B cell (primary cell): ENCODE measurements around the gene PRDM2. TPM values are rescaled to one million over a fixed set of nuclear protein-coding genes. Genes with fewer than 3 reads are reported as not detected.
A peak's percentile ranks its signal among the peaks of the same experiment; 100 is the strongest.

ENCODE experiments used
- ATAC-seq: fragments of 200-7000 bp; cut with Tn5 transposase; one replicate; pipeline ENCODE4 v1.10.0; 2021; ENCODE audit warnings: low read depth, mild to moderate bottlenecking, moderate number of reproducible peaks, moderate library complexity
- CTCF ChIA-PET: fragments of 350-600 bp; sonication (Branson Sonifier 250); formaldehyde crosslinking; loops from one replicate; lab custom pipeline; 2021; ENCODE audit warnings: antibody characterized with exemption, inconsistent platforms; lab: Charles Lee
- POLR2A ChIA-PET: fragments of 350-600 bp; sonication (Branson Sonifier 250); formaldehyde crosslinking; loops from one replicate; lab custom pipeline; 2021; ENCODE audit warnings: antibody characterized with exemption; lab: Charles Lee
- DNase-seq: peaks from one replicate; pipeline ENCODE4 v3.0.0; 2013
- H2AFZ ChIP-seq: 2 replicates; pipeline ENCODE4 v1.6.1; 2012; ENCODE audit warnings: mild to moderate bottlenecking, low read depth, low read length; ENCODE audit not compliant: insufficient read depth, poor library complexity, severe bottlenecking
- H3K27ac ChIP-seq, 2 donors: 1 replicate in 1 of 2; 2 replicates in 1 of 2; pipeline ENCODE4 v1.5.1; 2012 to 2013; ENCODE audit warnings: low read length in 2 of 2, mild to moderate bottlenecking in 2 of 2, moderate library complexity in 1 of 2
- H3K27me3 ChIP-seq, 4 experiments: fragments of 200-600 bp in 1 of 4; sonication (generic) in 1 of 4; replicated peaks in 1 of 4; 1 replicate in 2 of 4; 2 replicates in 2 of 4; pipeline versions ENCODE4 v1.6.1 to v1.7.0; 2013 to 2016; ENCODE audit warnings: low read length in 3 of 4, mild to moderate bottlenecking in 2 of 4, mixed read lengths in 1 of 4, moderate library complexity in 1 of 4; ENCODE audit not compliant: insufficient read depth in 4 of 4, control insufficient read depth in 3 of 4; ENCODE audit errors: control extremely low read depth in 1 of 4
- H3K36me3 ChIP-seq, 2 experiments: replicated peaks in 1 of 2; 1 replicate in 1 of 2; 2 replicates in 1 of 2; pipeline versions ENCODE4 v1.6.1 to v1.7.1; 2013; ENCODE audit warnings: low read length in 1 of 2; ENCODE audit not compliant: insufficient read depth in 2 of 2, control insufficient read depth in 1 of 2; ENCODE audit errors: control extremely low read depth in 1 of 2, extremely low read depth in 1 of 2
- H3K4me1 ChIP-seq, 2 donors: fragments of 200-600 bp in 1 of 2; sonication (generic) in 1 of 2; 1 replicate in 1 of 2; 2 replicates in 1 of 2; pipeline versions ENCODE4 v1.5.1 to v1.6.1; 2013 to 2017; ENCODE audit warnings: low read length in 2 of 2; ENCODE audit not compliant: control insufficient read depth in 2 of 2, insufficient read depth in 2 of 2
- H3K4me2 ChIP-seq: replicated peaks from 2 replicates; pipeline ENCODE3; 2012; ENCODE audit warnings: mild to moderate bottlenecking, low read depth, low read length; ENCODE audit not compliant: poor library complexity, severe bottlenecking
- H3K4me3 ChIP-seq, 5 experiments: fragments of 200-600 bp in 1 of 5; sonication (generic) in 1 of 5; 1 replicate in 3 of 5; 2 replicates in 2 of 5; pipeline versions ENCODE4 v1.5.1 to v1.7.0; 2011 to 2016; ENCODE audit warnings: low read length in 4 of 5, mild to moderate bottlenecking in 4 of 5, low read depth in 2 of 5, control low read depth in 1 of 5, moderate library complexity in 1 of 5; ENCODE audit not compliant: insufficient read depth in 1 of 5; ENCODE audit errors: control extremely low read depth in 1 of 5, extremely low read depth in 1 of 5
- H3K79me2 ChIP-seq: fragments of 200-600 bp; sonication (generic); one replicate; pipeline ENCODE4 v1.6.0; 2016; ENCODE audit warnings: low read length; ENCODE audit not compliant: control insufficient read depth, insufficient read depth
- H3K9ac ChIP-seq: fragments of 200-600 bp; sonication (generic); 2 replicates; pipeline ENCODE4 v1.6.1; 2017; ENCODE audit warnings: mild to moderate bottlenecking, low read length, moderate library complexity
- H3K9me3 ChIP-seq, 3 donors: one replicate each; pipeline versions ENCODE4 v1.6.1 to v1.7.1; 2013; ENCODE audit warnings: low read length in 2 of 3; ENCODE audit not compliant: control insufficient read depth in 2 of 3, insufficient read depth in 1 of 3; ENCODE audit errors: control extremely low read depth in 1 of 3
- H4K20me1 ChIP-seq: 2 replicates; pipeline ENCODE4 v1.6.0; 2012; ENCODE audit warnings: mild to moderate bottlenecking, low read length; ENCODE audit not compliant: insufficient read depth, control insufficient read depth, poor library complexity, severe bottlenecking
- H3K27ac Mint-ChIP-seq: one replicate; pipeline ENCODE4 v1.8.0; 2021; ENCODE audit warnings: mixed read lengths
- H3K27me3 Mint-ChIP-seq: one replicate; pipeline ENCODE4 v1.8.0; 2021; ENCODE audit warnings: mixed read lengths
- H3K4me1 Mint-ChIP-seq: one replicate; pipeline ENCODE4 v1.8.0; 2021; ENCODE audit warnings: mixed read lengths
- H3K4me3 Mint-ChIP-seq: one replicate; pipeline ENCODE4 v1.8.0; 2021; ENCODE audit warnings: mixed read lengths
- H3K9me3 Mint-ChIP-seq: one replicate; pipeline ENCODE4 v1.8.0; 2022; ENCODE audit warnings: mixed read lengths; ENCODE audit not compliant: insufficient read depth
- CTCF ChIP-seq: fragments of 200-600 bp; IDR thresholded peaks from one replicate; pipeline ENCODE4 v1.8.0; 2022; ENCODE audit warnings: antibody characterized with exemption, mild to moderate bottlenecking
- EZH2 ChIP-seq: IDR thresholded peaks from 2 replicates; pipeline ENCODE4 v1.6.1; 2012; ENCODE audit warnings: borderline replicate concordance, low read depth, mild to moderate bottlenecking, moderate library complexity, low read length; ENCODE audit not compliant: insufficient read depth, poor library complexity, severe bottlenecking
- WGBS: methylation state at CpG from one replicate; pipeline ENCODE4 v1.1.5; 2013; ENCODE audit warnings: missing lambda C conversion rate; ENCODE audit not compliant: insufficient coverage; 5-methylcytosine and 5-hydroxymethylcytosine counted together
- intact Hi-C: fragments of 100-400 bp; cut with micrococcal nuclease; formaldehyde crosslinking; loops from one replicate; pipeline ENCODE4 v1.10.0; 2022
- polyA plus RNA-seq: library from polyadenylated mRNA; depleted of rRNA; stranded (reverse); fragments of >200 nt; gene quantifications from 2 replicates; pipeline ENCODE4 v1.2.3, GENCODE V29; 2012
- total RNA-seq, 2 donors: library from RNA; stranded (reverse); fragments of 120-200 nt in 1 of 2; gene quantifications; 1 replicate in 1 of 2; 2 replicates in 1 of 2; pipeline versions ENCODE4 v1.2.3 to v1.2.4, GENCODE V29; 2013 to 2022

Gene PRDM2
- total and polyA plus RNA-seq, 2 donors (not counting 1 experiment from before 2014, with no cell fraction given): 50.1 to 432 TPM

- Mint-ChIP-seq H3K4me3 (peak overlapping the region; percentile 80), H3K27me3 (no peaks in the 10 kb centered on the region), H3K27ac (peak overlapping the region; percentile 83), H3K9me3 (no peaks in the 10 kb centered on the region), H3K4me1 (peaks cover 70% of the 10 kb centered on the region)
- H3K4me2 ChIP-seq: peak overlapping the region; percentile 16
- CTCF ChIA-PET: interaction anchor here (9.0 kb wide), 1 partner anchor 88 kb away, joined by 54 read pairs; no protein-coding TSS in a partner anchor
- H3K9ac ChIP-seq: no peak overlapping the region
- no peak for TF ChIP-seq CTCF
- TF ChIP-seq EZH2: no peak
- WGBS: 80% methylated on average over 1 of the region's 5 CpGs
- no peaks in the 10 kb centered on the region for H3K27me3 ChIP-seq
- DNase-seq (no peak), ATAC-seq (no peak)
- H3K27ac ChIP-seq: peak overlapping the region in 1 of 2 donors; percentile 24
- no peak overlapping the region for H2AFZ ChIP-seq
- H4K20me1 ChIP-seq: peaks cover 88% of the 10 kb centered on the region
- no peaks in the 10 kb centered on the region for H3K9me3 ChIP-seq
- H3K36me3 ChIP-seq: peaks cover 0 to 40% of the 10 kb centered on the region in 2 experiments
- intact Hi-C loops: no loop called here
- H3K4me1 ChIP-seq: peaks cover 64 to 74% of the 10 kb centered on the region in 2 donors
- H3K79me2 ChIP-seq: peaks cover 94% of the 10 kb centered on the region
- POLR2A ChIA-PET: interaction anchor here (0.5 kb wide), 1 partner anchor 108 kb away, joined by 4 read pairs; no protein-coding TSS in a partner anchor
- H3K4me3 ChIP-seq: no peak overlapping the region
These were observed 53.8 kb downstream of the PRDM2 start for GRCh38 chr1:13753636-13754402.

DNA sequence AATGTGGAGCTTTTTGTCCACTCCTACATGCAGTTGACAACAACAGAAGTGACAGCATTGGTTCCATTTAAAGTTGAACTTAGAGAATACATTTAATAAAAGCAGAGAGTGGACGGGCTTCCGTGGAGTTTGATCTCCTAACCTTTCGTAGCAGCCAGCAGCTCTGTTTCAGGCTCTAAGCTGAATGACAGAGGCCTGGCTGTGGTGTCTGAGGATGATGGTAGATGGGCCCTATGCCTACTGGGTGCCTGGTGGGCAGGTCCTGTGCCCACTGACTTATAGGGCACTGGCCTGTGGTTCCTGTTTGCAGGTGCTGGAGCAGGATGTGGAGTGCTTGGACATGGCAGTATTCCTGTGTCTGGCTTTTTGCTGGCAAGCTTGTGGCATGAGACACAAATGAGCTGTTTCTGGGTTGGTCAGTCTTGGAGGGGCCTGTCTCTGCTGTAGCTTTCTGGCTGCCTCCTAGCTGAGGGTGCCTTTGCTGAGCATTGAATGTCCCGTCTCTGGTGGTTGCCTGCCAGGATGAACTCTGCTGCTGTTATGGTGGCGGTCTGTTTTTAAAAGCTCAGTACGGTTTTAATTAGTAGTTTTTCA lies 54.6 kb downstream of the PRDM2 start:
- Mint-ChIP-seq H3K27me3 (no peaks in the 10 kb centered on the region), H3K4me1 (peaks cover 76% of the 10 kb centered on the region), H3K4me3 (peak overlapping the region; percentile 80), H3K9me3 (no peaks in the 10 kb centered on the region), H3K27ac (peak overlapping the region; percentile 67)
- Histone ChIP-seq H4K20me1 (peaks cover 94% of the 10 kb centered on the region), H3K4me3 (no peak overlapping the region), H3K79me2 (peaks cover 100% of the 10 kb centered on the region), H3K9ac (no peak overlapping the region), H2AFZ (no peak overlapping the region), H3K4me2 (peak overlapping the region; percentile 16), H3K27me3 (no peaks in the 10 kb centered on the region), H3K36me3 (peaks cover 0 to 40% of the 10 kb centered on the region in 2 experiments), H3K27ac (no peak overlapping the region), H3K4me1 (peaks cover 69 to 81% of the 10 kb centered on the region in 2 donors), H3K9me3 (no peaks in the 10 kb centered on the region)
- TF ChIP-seq EZH2 (no peak), CTCF (no peak)
- intact Hi-C loops: no loop called here
- ChIA-PET CTCF (interaction anchor here (9.0 kb wide), 1 partner anchor 89 kb away, joined by 54 read pairs; no protein-coding TSS in a partner anchor), POLR2A (interaction anchor here (0.5 to 1.1 kb wide), 2 partner anchors 10 to 109 kb away, joined by 3 to 4 read pairs; no protein-coding TSS in a partner anchor)
- ATAC-seq (no peak), DNase-seq (no peak)
- 96% methylated on average over 6 of the region's 6 CpGs for WGBS
